ENCODE data around the gene CENATAC.
A peak's percentile ranks its signal among the peaks of the same experiment; 100 is the strongest.
"Not testable (repeated sequence)": the region's sequence is repeated elsewhere in the genome, so short reads cannot be mapped to it uniquely, and the experiment has no call there.

The CENATAC gene, protein sequence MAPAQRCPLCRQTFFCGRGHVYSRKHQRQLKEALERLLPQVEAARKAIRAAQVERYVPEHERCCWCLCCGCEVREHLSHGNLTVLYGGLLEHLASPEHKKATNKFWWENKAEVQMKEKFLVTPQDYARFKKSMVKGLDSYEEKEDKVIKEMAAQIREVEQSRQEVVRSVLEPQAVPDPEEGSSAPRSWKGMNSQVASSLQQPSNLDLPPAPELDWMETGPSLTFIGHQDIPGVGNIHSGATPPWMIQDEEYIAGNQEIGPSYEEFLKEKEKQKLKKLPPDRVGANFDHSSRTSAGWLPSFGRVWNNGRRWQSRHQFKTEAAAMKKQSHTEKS

DNA sequence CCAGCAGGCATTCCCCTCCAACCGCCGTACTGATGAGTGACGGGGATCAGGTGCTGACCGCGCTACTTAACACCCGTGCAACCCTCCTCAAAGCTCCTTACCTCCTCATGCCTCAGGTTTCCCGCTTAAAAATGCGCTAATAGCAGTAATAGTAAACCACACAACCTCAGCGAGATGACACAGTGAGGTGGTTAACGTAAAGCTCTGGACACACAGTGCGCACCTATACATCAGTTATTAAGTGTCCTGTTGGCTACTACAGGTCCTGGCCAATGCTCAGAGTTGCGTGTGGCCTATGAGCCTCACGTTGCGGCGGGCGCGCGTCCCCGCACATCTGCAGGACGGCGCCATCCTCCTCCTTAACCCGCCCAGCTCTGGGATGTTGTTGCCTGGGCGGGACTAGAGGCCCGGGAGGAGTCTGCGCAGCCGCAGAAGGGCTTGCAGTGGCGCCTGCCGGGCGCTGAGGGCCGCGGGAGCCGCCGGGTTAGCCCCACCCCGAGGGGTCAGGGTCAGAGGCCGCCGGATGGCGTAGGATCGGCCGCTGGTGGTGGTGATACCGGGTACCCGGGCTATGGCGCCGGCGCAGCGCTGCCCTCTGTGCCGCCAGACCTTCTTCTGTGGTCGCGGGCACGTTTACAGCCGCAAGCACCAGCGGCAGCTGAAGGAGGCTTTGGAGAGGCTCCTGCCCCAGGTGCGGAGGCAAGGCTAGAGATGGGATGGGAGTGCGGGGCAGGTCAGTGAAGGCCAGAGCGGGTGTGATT lies at the start of gene CENATAC:
Gene CENATAC, plus strand, starts transcription at position 512 of the 761 bp plus-strand sequence. Its CDS starts 60 bp downstream, at position 572.
- peak; percentile 27 to 86 for DNase-seq

DNA sequence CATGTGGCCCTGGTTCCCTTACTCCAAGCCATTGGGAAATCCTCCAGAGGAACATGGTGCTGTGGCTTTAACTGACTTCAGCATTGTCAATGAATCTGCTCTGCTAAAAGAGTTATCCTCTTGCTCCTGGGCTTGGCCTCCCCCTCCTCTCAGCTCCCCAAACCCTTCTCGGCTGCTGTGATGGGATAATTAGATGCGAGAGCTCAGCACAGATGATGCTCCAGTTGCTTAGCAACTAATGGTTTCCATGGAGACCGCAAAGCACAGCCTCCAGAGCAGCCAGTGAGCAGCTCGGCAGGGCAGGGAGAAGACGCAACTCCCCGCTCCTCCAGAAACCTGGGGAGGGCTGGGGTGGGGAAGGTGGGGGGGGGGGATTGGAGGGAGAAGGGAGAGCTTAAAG lies 44.7 kb upstream of the CENATAC start:
- peak; percentile 17 to 43 for DNase-seq

DNA sequence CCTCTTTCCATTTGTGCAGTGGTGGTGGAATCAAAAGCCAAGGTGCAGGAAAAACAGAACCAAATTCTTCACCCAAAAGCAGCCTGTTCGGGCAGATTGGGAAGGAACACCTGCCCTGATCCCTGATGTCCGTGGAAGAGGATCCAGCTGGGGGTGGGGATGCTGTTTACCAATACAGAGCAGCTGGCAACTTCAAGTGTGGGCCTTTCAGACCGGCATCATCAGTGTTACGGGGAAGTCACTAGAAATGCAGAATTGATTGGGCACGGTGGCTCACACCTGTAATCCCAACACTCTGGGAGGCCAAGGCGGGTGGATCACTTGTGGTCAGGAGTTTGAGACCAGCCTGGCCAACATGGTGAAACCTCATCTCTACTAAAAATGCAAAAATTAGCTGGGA lies 44.0 kb upstream of the CENATAC start:
- not testable (repeated sequence) for DNase-seq

DNA sequence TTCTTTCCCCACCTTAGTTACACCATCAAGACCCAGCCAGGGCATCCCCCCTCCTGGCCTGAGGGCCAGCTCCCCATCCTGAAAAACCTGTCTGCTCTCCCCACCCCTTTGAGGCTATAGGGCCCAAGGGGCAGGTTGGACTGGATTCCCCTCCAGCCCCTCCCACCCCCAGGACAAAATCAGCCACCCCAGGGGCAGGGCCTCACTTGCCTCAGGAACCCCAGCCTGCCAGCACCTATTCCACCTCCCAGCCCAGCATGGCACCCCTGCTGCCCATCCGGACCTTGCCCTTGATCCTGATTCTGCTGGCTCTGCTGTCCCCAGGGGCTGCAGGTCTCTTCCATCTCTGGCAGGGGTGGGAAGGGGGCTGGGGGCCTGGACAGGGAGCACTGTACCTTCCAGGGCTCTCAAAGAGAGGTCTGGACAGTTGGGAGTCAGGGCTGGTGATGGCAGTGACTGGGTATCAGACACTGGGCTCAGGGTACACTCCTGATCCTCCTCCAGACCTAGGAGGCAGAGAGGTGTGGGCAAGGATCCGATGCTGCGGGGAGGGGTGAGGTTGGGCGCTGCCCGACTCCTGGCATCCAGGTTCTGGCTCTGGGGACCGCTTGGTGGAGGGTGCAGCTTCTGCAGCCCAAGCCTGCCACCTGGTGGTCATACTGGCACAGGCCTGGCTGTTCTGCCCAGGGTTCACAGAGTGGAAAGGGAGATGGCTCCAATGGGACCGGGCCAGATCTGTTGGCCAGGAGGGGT lies 41.7 kb upstream of the CENATAC start, which contains the start of gene UPK2:
Gene UPK2, plus strand, starts transcription at position 205 of the 753 bp plus-strand sequence. Its CDS starts 53 bp downstream, at position 258.
- peak in 1 of 2 experiments; percentile 86 for DNase-seq

DNA sequence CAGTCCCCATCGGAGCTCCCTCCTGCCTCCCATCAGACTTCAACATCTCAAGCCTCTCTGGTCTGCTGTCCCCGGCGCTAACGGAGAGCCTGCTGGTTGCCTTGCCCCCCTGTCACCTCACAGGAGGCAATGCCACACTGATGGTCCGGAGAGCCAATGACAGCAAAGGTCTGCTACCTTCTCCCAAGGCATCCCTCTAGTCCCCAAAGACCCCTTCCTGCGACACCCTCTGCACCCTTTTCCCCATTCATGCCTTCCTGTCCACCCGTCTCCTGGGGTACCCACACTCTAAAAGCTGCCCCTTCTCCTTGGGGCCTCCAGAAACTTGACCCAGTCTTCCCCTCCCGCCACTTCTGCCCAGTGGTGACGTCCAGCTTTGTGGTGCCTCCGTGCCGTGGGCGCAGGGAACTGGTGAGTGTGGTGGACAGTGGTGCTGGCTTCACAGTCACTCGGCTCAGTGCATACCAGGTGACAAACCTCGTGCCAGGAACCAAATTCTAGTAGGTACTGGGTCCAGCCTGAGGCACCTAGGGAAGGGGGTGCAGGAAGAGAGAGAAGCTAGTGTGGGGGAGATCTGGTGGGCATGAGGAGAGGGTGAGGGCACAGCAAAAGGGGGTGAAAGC lies 41.0 kb upstream of the CENATAC start:
- DNase-seq, result no peak

DNA sequence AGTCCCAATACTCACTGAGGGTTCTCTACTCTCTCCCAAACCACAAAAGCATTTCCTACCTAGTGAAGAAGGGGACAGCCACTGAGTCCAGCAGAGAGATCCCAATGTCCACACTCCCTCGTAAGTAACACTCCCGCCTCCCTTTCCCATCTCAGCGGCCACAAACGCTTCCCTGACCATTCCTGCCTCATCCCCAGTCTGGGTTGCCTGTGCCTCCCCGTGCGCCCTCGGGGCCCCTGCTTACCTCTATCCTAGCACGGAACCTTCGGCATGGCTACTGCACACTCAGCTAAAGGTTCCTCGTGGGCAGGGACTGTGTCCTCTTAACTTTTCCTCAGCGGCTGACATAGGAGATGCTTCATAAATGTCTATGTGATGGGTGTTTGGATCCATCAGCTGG lies 40.4 kb upstream of the CENATAC start:
- no peak for DNase-seq

DNA sequence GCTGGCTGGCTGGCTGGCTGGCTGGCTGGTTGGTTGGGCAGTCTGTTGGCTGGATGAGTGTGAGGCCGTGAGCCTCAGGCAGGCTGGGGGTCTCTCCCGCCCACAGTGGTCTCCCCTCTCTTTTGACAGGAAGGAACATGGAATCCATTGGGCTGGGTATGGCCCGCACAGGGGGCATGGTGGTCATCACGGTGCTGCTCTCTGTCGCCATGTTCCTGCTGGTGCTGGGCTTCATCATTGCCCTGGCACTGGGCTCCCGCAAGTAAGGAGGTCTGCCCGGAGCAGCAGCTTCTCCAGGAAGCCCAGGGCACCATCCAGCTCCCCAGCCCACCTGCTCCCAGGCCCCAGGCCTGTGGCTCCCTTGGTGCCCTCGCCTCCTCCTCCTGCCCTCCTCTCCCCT lies 40.0 kb upstream of the CENATAC start:
- no peak for DNase-seq

DNA sequence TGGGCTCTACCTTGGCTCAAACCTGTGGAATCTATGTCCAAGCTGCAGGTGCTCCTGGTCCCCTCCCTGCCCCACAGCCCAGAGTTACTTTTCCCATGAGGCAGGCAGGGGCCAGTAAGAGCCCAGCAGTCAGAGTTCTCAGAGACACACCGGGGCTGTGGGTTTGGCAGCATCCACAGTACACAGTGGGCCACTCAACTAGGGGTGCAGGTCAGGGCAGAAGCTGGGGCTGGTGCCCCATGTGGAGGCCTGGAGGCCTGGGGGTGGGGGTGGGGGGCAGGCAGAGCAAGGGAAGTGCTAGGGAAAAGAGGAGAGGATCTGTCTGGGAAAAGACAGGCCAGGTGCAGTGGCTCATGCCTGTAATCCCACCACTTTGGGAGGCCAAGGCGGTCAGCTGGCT lies 39.4 kb upstream of the CENATAC start:
- DNase-seq, result no peak

DNA sequence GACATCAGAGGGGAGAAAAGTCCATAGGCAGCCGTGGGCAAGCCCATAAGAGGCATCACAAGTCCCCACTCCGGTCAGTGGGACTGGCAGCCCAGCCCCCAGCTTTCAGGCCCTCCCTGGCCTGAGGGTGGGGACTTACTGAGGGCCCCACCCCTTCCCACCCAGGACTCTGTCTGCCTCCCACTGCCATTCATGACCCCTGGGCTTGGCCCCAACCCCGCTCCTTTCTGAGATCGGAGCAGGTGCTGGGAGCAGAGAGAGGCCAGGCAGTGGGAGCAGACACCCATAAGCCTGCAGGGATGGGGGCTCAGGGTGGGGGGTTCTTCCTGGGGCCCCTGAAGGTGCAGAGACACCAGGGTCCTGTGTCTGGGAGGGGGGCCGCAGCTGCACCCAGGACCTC lies 36.7 kb upstream of the CENATAC start:
- DNase-seq, result no peak

DNA sequence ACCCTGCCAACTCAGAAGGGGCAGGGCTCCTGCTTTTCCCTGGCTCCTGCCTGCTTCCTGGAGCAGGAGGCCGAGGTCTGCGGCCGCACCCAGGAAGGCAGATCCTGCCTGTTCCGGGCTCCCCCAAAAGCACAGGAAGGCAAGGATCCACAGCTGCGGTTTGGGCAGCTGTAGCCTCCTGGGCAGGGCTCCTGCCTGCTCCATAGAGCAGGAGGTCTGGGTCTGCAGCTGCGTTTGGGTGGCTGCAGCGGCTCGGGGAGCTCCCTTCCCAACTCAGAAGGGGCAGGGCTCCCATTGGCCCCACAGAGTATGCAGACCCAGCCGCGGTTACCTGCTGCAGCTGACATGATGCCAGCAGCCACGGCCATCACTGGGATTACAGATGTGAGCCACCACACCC lies 36.3 kb upstream of the CENATAC start:
- no peak for DNase-seq

DNA sequence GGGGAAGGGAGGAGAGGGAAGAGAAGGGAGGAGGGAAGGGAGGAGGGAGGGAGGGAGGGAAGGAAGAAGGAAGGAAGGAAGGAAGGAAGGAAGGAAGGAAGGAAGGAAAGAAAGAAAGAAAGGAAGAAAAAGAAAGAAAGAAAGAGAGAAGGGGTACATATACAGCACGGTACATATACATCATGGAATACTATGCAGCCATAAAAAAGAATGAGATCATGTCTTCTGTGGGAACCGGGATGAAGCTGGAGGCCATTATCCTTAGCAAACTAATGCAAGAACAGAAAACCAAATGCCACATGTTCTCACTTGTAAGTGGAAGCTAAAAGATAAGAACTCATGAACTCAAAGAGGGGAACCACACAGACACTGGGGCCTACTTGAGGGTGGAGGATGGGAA lies 28.4 kb upstream of the CENATAC start:
- DNase-seq, result not testable (repeated sequence)

DNA sequence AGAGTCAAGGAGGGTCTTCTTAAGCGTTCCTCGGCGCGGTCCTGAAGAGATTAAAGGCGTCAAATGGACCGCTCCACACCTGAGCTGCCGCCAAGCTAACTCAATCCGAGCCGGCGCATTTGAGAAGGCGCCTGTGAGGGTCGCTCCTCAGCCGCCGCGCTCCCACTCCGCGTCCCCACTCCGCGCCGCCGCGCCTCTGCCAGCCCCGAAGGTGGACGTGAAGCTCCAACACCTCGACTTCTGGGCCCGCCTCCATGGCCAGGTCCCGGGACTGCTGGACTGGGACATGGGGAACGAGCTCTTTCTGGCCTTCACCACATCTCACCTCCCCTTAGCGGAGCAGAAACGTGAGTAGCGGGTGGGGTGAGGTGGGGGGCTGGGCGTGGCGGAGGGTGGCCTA lies 26.3 kb upstream of the CENATAC start, which contains the start of gene FOXR1:
Gene FOXR1, plus strand, starts transcription at position 116 of the 400 bp plus-strand sequence. Its CDS starts 171 bp downstream, at position 287.
- no peak for DNase-seq

DNA sequence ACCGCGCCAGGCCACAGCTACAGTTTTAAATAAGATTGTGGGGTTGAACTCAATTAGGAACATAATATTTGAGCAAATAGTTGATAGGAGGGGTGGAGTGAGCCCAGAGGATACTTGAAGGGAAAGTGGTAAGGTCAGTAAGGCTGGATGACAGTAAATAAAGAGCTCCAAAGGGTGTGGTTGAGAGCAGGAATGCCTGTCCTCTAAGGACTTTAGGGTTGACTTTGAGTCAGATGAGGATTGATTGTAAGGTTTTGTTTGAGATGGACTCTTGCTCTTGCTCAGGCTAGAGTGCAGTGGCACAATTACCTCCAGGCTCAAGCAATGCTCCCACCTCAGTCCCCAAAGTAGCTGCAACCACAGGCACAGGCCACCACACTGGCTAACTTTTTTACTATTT lies 24.0 kb upstream of the CENATAC start:
- DNase-seq, result no peak

DNA sequence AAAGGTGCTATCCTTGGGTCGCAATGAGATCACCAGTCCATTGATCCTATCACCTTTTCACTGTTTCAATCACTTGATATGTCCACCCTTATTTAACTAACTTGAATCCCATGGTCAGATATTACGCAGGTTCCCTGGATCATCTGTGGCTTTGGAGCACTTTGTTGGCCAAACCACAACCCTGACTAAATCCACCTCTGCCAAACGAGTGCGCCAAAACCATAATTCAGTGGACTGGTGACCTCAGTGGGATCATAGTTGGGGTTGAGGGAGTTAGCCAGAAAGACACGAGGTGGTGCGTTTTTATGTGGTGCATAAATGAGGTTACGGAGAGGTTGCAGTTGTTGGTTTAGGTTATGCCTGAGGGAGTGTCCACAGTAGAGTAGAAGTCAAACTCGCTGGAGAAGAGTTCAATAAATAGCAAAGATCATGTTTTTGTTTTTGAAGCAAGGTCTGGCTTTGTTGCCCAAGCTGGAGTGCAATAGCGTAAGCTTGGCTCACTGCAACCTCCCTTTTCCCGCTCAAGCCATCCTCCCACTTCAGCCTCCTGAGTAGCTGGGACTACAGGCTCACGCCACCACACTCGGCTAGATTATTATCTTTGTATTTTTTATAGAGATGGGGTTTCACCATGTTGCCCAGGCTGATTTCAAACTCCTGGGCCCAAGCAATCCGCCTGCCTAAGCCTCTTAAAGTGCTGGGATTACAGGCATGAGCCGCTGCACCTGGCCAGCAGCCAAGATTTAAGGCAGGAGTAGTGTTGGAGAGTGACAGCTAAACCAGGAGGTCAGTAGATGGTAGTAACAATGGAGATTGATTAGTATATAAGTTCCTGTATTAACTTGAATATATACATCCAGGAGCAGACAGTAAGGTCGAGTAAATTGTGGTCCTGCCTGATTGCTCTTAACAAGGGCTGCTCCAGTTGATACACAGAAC lies 21.9 kb upstream of the CENATAC start:
- DNase-seq, result no peak

DNA sequence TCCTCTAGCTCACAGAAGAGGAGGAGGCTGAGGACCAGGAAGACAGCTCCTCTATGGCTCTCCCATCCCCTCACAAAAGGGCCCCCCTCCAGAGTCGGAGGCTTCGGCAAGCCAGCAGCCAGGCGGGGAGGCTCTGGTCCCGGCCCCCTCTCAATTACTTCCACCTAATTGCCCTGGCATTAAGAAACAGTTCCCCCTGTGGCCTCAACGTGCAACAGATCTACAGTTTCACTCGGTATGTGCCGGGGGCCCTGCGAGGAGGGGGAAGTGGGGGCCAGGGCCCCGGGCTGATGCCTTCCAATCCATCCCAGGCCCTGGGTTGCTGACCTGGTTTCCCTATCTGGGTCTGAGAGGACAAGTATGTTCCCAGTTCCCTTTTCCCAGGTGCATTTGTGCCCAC lies 18.5 kb upstream of the CENATAC start:
- DNase-seq, result no peak

DNA sequence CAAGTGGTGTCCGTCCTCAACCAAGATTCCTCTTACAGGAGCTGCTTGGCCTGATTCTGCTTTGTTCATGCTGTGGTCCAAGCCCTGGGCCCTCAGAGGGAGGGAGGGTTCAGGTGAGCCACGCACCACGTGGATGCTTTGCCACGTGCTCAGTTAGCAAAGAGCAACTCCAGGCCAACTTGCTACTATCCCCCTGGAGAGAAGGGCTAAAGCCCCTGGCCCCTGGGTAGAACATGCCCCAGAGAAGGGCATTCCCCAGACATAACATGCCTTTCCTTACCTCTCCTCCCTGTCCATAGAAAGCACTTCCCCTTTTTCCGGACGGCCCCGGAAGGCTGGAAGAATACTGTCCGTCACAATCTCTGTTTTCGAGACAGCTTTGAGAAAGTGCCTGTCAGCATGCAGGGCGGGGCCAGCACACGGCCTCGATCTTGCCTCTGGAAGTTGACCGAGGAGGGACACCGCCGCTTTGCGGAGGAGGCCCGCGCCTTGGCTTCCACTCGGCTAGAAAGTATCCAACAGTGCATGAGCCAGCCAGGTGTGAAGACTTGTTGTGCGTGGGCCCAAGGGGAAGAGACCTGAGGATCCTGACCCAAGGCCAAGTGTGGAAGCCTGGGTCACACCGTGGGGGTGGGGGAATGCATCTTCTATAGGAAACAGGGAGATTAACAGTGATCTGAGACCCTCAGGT lies 17.6 kb upstream of the CENATAC start:
- no peak for DNase-seq

DNA sequence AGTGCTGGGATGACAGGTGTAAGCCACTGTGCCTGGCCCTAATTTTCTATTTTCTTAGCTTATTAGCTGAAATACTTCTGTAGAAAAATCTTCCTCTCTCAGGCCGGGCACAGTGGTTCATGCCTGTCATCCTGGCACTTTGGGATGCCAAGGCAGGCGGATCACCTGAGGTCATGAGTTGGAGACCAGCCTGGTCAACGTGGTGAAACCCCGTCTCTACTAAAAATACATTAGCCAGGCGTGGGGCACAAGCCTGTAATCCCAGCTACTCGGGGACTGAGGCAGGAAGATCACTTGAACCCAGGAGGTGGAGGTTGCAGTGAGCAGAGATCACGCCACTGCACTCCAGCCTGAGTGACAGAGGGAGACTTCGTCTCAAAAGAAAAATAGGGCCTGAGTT lies 13.6 kb upstream of the CENATAC start:
- not testable (repeated sequence) for DNase-seq

DNA sequence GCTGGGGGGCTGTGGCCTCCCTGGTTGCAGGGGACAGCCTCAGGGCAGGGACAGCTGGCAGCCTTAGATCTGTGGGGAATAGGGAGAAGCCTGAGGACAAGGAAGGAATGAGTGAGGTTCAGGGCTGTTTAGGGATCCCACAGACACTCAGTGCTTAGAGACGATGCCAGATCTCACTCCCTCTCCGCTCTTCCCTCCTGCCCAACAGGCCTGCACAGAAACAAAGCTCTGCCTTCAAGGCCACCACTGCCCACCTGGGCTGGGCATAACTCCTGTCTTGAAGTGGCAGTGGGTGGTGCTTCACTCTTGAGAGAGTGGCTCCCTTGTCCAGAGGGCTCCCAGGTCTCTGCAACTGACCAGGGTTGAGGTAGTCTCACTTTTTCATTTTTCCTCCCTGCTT lies 13.1 kb upstream of the CENATAC start:
- no peak for DNase-seq

DNA sequence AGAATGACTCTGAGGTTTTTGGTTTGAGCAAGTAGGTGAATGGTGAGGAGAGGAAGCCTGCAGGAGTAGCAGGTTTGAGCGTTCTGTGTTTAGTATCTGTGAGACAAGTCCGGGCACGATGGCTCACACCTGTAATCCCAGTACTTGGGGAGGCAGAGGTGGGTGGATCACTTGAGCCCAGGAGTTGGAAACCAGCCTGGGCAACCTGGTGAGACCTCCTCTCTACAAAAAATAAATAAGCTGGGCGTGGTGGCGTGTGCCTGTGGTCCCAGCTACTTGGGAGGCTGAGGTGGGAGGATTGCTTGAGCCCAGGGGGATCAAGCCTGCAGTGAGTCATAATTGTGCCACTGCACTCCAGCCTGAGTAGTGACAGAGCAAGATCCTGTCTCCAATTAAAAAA lies 9.7 kb upstream of the CENATAC start:
- no peak for DNase-seq

DNA sequence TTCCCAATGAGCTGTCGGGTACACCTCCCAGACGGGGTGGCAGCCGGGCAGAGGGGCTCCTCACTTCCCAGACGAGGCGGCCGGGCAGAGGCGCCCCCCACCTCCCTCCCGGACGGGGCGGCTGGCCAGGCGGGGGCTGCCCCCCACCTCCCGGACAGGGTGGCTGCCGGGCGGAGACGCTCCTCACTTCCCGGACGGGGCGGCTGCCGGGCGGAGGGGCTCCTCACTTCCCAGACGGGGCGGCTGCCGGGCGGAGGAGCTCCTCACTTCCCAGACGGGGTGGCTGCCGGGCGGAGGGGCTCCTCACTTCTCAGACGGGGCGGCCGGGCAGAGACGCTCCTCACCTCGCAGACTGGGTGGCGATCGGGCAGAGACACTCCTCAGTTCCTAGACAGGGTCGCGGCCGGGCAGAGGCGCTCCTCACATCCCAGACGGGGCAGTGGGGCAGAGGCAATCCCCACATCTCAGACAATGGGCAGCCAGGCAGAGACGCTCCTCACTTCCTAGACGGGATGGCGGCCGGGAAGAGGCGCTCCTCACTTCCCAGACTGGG lies 6.4 kb upstream of the CENATAC start:
- not testable (repeated sequence) for DNase-seq

Data from cerebellar nuclear complex (tissue), 1 donor.